ENCODE results near the gene CADM1.

The CADM1 gene

GRCh38 chr11:115545581-115546210 is 41.5 kb upstream of the CADM1 start:
- Mint-ChIP-seq H3K27me3 (ENCODE audit: low read depth) (peaks cover 4% of the 10 kb centered on the region), H3K4me3 (no peak overlapping the region), H3K9me3 (no peaks in the 10 kb centered on the region), H3K27ac (no peak overlapping the region), H3K4me1 (peaks cover 6% of the 10 kb centered on the region), H3K36me3 (ENCODE audit: low read depth) (no peaks in the 10 kb centered on the region)
- TF ChIP-seq CTCF (IDR thresholded peaks at IDR 0.05; ENCODE audit: unreplicated experiment in 3 of 3) = no peak

GRCh38 chr11:115544422-115544948 is 40.3 kb upstream of the CADM1 start:
- peaks cover 4% of the 10 kb centered on the region for H3K27me3 Mint-ChIP-seq (ENCODE audit: low read depth)

GRCh38 chr11:115541518-115541917 is 37.3 kb upstream of the CADM1 start:
- no peak for TF ChIP-seq CTCF (IDR thresholded peaks at IDR 0.05; ENCODE audit: unreplicated experiment in 3 of 3)
- peaks cover 4% of the 10 kb centered on the region for H3K27me3 Mint-ChIP-seq (ENCODE audit: low read depth)

More at GRCh38 chr11:115544422-115544948, 40.3 kb upstream of the CADM1 start:
- H3K36me3 Mint-ChIP-seq (ENCODE audit: low read depth) = no peaks in the 10 kb centered on the region
- H3K4me1 Mint-ChIP-seq = no peaks in the 10 kb centered on the region
- TF ChIP-seq CTCF (IDR thresholded peaks at IDR 0.05; ENCODE audit: unreplicated experiment in 3 of 3) = no peak
- no peak overlapping the region for H3K27ac Mint-ChIP-seq
- H3K4me3 Mint-ChIP-seq = no peak overlapping the region
- no peaks in the 10 kb centered on the region for H3K9me3 Mint-ChIP-seq

GRCh38 chr11:115539844-115540243 is 35.6 kb upstream of the CADM1 start:
- H3K36me3 Mint-ChIP-seq (ENCODE audit: low read depth) = no peaks in the 10 kb centered on the region

More at GRCh38 chr11:115541518-115541917, 37.3 kb upstream of the CADM1 start:
- Mint-ChIP-seq H3K9me3 (no peaks in the 10 kb centered on the region), H3K36me3 (ENCODE audit: low read depth) (no peaks in the 10 kb centered on the region), H3K27ac (no peak overlapping the region), H3K4me3 (no peak overlapping the region), H3K4me1 (no peaks in the 10 kb centered on the region)

GRCh38 chr11:115535781-115536180 is 31.6 kb upstream of the CADM1 start:
- Mint-ChIP-seq H3K9me3 (no peaks in the 10 kb centered on the region), H3K4me1 (no peaks in the 10 kb centered on the region), H3K36me3 (ENCODE audit: low read depth) (no peaks in the 10 kb centered on the region), H3K4me3 (no peak overlapping the region), H3K27ac (no peak overlapping the region), H3K27me3 (ENCODE audit: low read depth) (peaks cover 31% of the 10 kb centered on the region)
- TF ChIP-seq CTCF (IDR thresholded peaks at IDR 0.05; ENCODE audit: unreplicated experiment in 3 of 3) = no peak

More at GRCh38 chr11:115539844-115540243, 35.6 kb upstream of the CADM1 start:
- no peak overlapping the region for H3K4me3 Mint-ChIP-seq
- peaks cover 16% of the 10 kb centered on the region for H3K27me3 Mint-ChIP-seq (ENCODE audit: low read depth)
- H3K27ac Mint-ChIP-seq = no peak overlapping the region
- H3K4me1 Mint-ChIP-seq = no peaks in the 10 kb centered on the region
- no peak for TF ChIP-seq CTCF (IDR thresholded peaks at IDR 0.05; ENCODE audit: unreplicated experiment in 3 of 3)
- H3K9me3 Mint-ChIP-seq = no peaks in the 10 kb centered on the region

- no peaks in the 10 kb centered on the region for H3K4me1 Mint-ChIP-seq
- H3K36me3 Mint-ChIP-seq (ENCODE audit: low read depth) = no peaks in the 10 kb centered on the region
Measured at GRCh38 chr11:115530752-115531151, 26.5 kb upstream of the CADM1 start.

More at GRCh38 chr11:115530752-115531151, 26.5 kb upstream of the CADM1 start:
- Mint-ChIP-seq H3K9me3 (no peaks in the 10 kb centered on the region), H3K27me3 (ENCODE audit: low read depth) (peaks cover 38% of the 10 kb centered on the region), H3K4me3 (no peak overlapping the region), H3K27ac (no peak overlapping the region)
- no peak for TF ChIP-seq CTCF (IDR thresholded peaks at IDR 0.05; ENCODE audit: unreplicated experiment in 3 of 3)

Data from nephron (organoid).